Activated CD8-positive, alpha-beta memory T cell treated with anti-CD3 and anti-CD28 coated beads, Interleukin-2, amount 50 U/mL, for 4 hours (primary cell): ENCODE data around the gene EXOC1.
"Not testable (repeated sequence)": the region's sequence is repeated elsewhere in the genome, so short reads cannot be mapped to it uniquely, and the experiment has no call there.

Source experiments
- DNase-seq: peaks from one replicate; pipeline ENCODE4 v3.0.0-alpha.2; 2020

Gene EXOC1

GRCh38 chr4:55853484-55854046 lies at the start of gene EXOC1:
Gene EXOC1 (plus strand): TSS chr4:55853648. CDS start chr4:55858324, 4,676 bp downstream.
- DNase-seq = peak; percentile 98

- no peak for DNase-seq
These were observed 45.9 kb upstream of the EXOC1 start for GRCh38 chr4:55807556-55807955.

GRCh38 chr4:55808186-55808585 lies 45.3 kb upstream of the EXOC1 start:
- DNase-seq = no peak

GRCh38 chr4:55808632-55809031 lies 44.8 kb upstream of the EXOC1 start:
- DNase-seq = no peak

- DNase-seq = no peak
These were observed 35.8 kb upstream of the EXOC1 start for GRCh38 chr4:55817691-55818090.

GRCh38 chr4:55819634-55820033 lies 33.8 kb upstream of the EXOC1 start, which contains the start of gene EXOC1L:
Gene EXOC1L (plus strand): TSS chr4:55819790. CDS start chr4:55820027, 237 bp downstream.
- no peak for DNase-seq

GRCh38 chr4:55820279-55820678 lies 33.2 kb upstream of the EXOC1 start:
- DNase-seq = no peak

GRCh38 chr4:55822329-55822728 lies 31.1 kb upstream of the EXOC1 start:
- no peak for DNase-seq

GRCh38 chr4:55824865-55825264 lies 28.6 kb upstream of the EXOC1 start:
- no peak for DNase-seq

- no peak for DNase-seq
These were observed 26.5 kb upstream of the EXOC1 start for GRCh38 chr4:55826986-55827385.

- DNase-seq = no peak
These were observed 25.9 kb upstream of the EXOC1 start for GRCh38 chr4:55827582-55827981.

GRCh38 chr4:55830048-55830447 lies 23.4 kb upstream of the EXOC1 start:
- no peak for DNase-seq

- no peak for DNase-seq
These were observed 22.7 kb upstream of the EXOC1 start for GRCh38 chr4:55830716-55831115.

- DNase-seq = no peak
These were observed 19.2 kb upstream of the EXOC1 start for GRCh38 chr4:55834086-55834795.

GRCh38 chr4:55837903-55838302 lies 15.5 kb upstream of the EXOC1 start:
- no peak for DNase-seq

GRCh38 chr4:55838356-55838755 lies 15.1 kb upstream of the EXOC1 start:
- no peak for DNase-seq

- DNase-seq = no peak
These were observed 14.5 kb upstream of the EXOC1 start for GRCh38 chr4:55838952-55839351.

GRCh38 chr4:55840956-55841355 lies 12.5 kb upstream of the EXOC1 start:
- no peak for DNase-seq

- DNase-seq = not testable (repeated sequence)
These were observed 11.8 kb upstream of the EXOC1 start for GRCh38 chr4:55841373-55842239.

GRCh38 chr4:55842312-55842711 lies 11.1 kb upstream of the EXOC1 start:
- not testable (repeated sequence) for DNase-seq

GRCh38 chr4:55849724-55850123 lies 3.7 kb upstream of the EXOC1 start:
- no peak for DNase-seq

GRCh38 chr4:55851885-55852284 lies 1.6 kb upstream of the EXOC1 start:
- peak; percentile 34 for DNase-seq

- DNase-seq = no peak
These were observed 681 bp downstream of the EXOC1 start for GRCh38 chr4:55854129-55854528.

- DNase-seq = no peak
These were observed 4.1 kb downstream of the EXOC1 start for GRCh38 chr4:55857586-55857985.
